Neural cell (in vitro differentiated cells): ENCODE measurements around the gene LACTBL1. TPM values are rescaled to one million over a fixed set of nuclear protein-coding genes. Genes with fewer than 3 reads are reported as not detected.

Source experiments
- H2AFZ ChIP-seq: fragments of 200-600, 300-800 bp; sonication (generic), shearing (Covaris generic); 2 replicates; pipeline ENCODE4 v1.6.0; 2014; ENCODE audit warnings: low read depth, mild to moderate bottlenecking, antibody characterized with exemption, low read length, moderate library complexity
- H3F3A ChIP-seq: fragments of 200-600 bp; shearing (Covaris generic); 2 replicates; pipeline ENCODE4 v1.6.1; 2016; ENCODE audit warnings: mild to moderate bottlenecking, moderate library complexity, mixed read lengths, antibody characterized with exemption, low read length; ENCODE audit not compliant: insufficient read depth, poor library complexity, severe bottlenecking
- H3K27ac ChIP-seq: fragments of 200-600, 300-800 bp; sonication (generic), shearing (Covaris generic); 2 replicates; pipeline ENCODE4 v1.5.1; 2014; ENCODE audit warnings: mild to moderate bottlenecking, low read length, moderate library complexity
- H3K27me3 ChIP-seq: fragments of 300-800, 200-600 bp; sonication (generic), shearing (Covaris generic); 2 replicates; pipeline ENCODE4 v1.6.0; 2014; ENCODE audit warnings: mild to moderate bottlenecking, low read depth, low read length, moderate library complexity; ENCODE audit not compliant: insufficient read depth
- H3K36me3 ChIP-seq: fragments of 300-800, 200-600 bp; sonication (generic), shearing (Covaris generic); 2 replicates; pipeline ENCODE4 v1.5.1; 2014; ENCODE audit warnings: mild to moderate bottlenecking, antibody characterized with exemption, low read length, moderate library complexity; ENCODE audit not compliant: insufficient read depth
- H3K4me2 ChIP-seq: fragments of 300-800, 200-600 bp; sonication (generic), shearing (Covaris generic); 2 replicates; pipeline ENCODE4 v1.6.0; 2014; ENCODE audit warnings: mild to moderate bottlenecking, low read length
- H3K4me3 ChIP-seq: fragments of 300-800, 200-600 bp; sonication (generic), shearing (Covaris generic); 2 replicates; pipeline ENCODE4 v1.5.1; 2014; ENCODE audit warnings: mild to moderate bottlenecking, low read length, moderate library complexity
- H3K79me2 ChIP-seq: fragments of 200-600 bp; shearing (Covaris generic); replicated peaks from 2 replicates; pipeline ENCODE4 v1.6.0; 2014; ENCODE audit warnings: mild to moderate bottlenecking, low read length, moderate library complexity; ENCODE audit not compliant: insufficient read depth
- H3K9ac ChIP-seq: fragments of 300-800, 200-600 bp; sonication (generic), shearing (Covaris generic); 2 replicates; pipeline ENCODE4 v1.6.1; 2016; ENCODE audit warnings: mild to moderate bottlenecking, low read length, mixed read lengths
- H3K9me2 ChIP-seq: fragments of 200-600 bp; shearing (Covaris generic); 2 replicates; pipeline ENCODE4 v1.6.1; 2016; ENCODE audit warnings: mild to moderate bottlenecking, low read length, mixed read lengths; ENCODE audit not compliant: insufficient read depth
- H3K9me3 ChIP-seq: fragments of 200-600, 300-800 bp; sonication (generic), shearing (Covaris generic); 2 replicates; pipeline ENCODE4 v1.6.1; 2016; ENCODE audit warnings: mild to moderate bottlenecking, mixed run types, low read length, moderate library complexity, mixed read lengths
- H4K20me1 ChIP-seq: fragments of 200-600 bp; shearing (Covaris generic); 2 replicates; pipeline ENCODE4 v1.6.1; 2016; ENCODE audit warnings: mild to moderate bottlenecking, mixed run types; ENCODE audit not compliant: insufficient read depth
- CTCF ChIP-seq: fragments of 450-650 bp; IDR thresholded peaks from 2 replicates; pipeline ENCODE4 v1.5.1; 2014; ENCODE audit warnings: antibody characterized with exemption, mild to moderate bottlenecking, moderate library complexity; ENCODE audit not compliant: poor library complexity, severe bottlenecking
- EP300 ChIP-seq: fragments of 450-650 bp; conservative IDR thresholded peaks from 2 replicates; pipeline ENCODE4 v1.6.1; 2014; ENCODE audit warnings: antibody characterized with exemption, mild to moderate bottlenecking, moderate library complexity; ENCODE audit not compliant: poor library complexity, severe bottlenecking
- EZH2 ChIP-seq: fragments of 200-600, 300-800 bp; shearing (Covaris generic), sonication (generic); IDR thresholded peaks from 2 replicates; pipeline ENCODE4 v1.6.1; 2014; ENCODE audit warnings: antibody characterized with exemption, low read length, borderline replicate concordance, mild to moderate bottlenecking; ENCODE audit not compliant: insufficient read depth, poor library complexity, severe bottlenecking
- MXI1 ChIP-seq: fragments of 450-650 bp; conservative IDR thresholded peaks from 2 replicates; pipeline ENCODE4 v1.6.1; 2014; ENCODE audit warnings: antibody characterized with exemption, mild to moderate bottlenecking; ENCODE audit not compliant: poor library complexity, severe bottlenecking
- POLR2AphosphoS5 ChIP-seq: IDR thresholded peaks from 2 replicates; pipeline ENCODE4 v1.6.1; 2012
- RAD21 ChIP-seq: fragments of 450-650 bp; conservative IDR thresholded peaks from 2 replicates; pipeline ENCODE4 v1.6.1; 2014; ENCODE audit warnings: antibody characterized with exemption, mild to moderate bottlenecking, moderate library complexity
- REST ChIP-seq: IDR thresholded peaks from 2 replicates; pipeline ENCODE4 v1.6.1; 2012; ENCODE audit warnings: borderline replicate concordance
- SMC3 ChIP-seq: fragments of 450-650 bp; conservative IDR thresholded peaks from 2 replicates; pipeline ENCODE4 v1.6.1; 2014; ENCODE audit warnings: antibody characterized with exemption, mild to moderate bottlenecking, moderate library complexity; ENCODE audit not compliant: poor library complexity
- TAF1 ChIP-seq: IDR thresholded peaks from 2 replicates; pipeline ENCODE4 v1.6.1; 2012; ENCODE audit warnings: low read depth
- polyA plus RNA-seq: library from polyadenylated mRNA; depleted of rRNA; stranded (reverse); fragments of >200 nt; gene quantifications from 2 replicates; pipeline ENCODE4 v1.2.3, GENCODE V29; 2014

Gene LACTBL1
- polyA plus RNA-seq, 1 donor from 2014 or later, result not detected

- no peak overlapping the region for H3K27ac ChIP-seq
Measured at GRCh38 chr1:22915231-22915630, 57.4 kb downstream of the LACTBL1 start.

GRCh38 chr1:22914633-22915217 is 57.9 kb downstream of the LACTBL1 start:
- H3K9ac ChIP-seq, result no peak overlapping the region
- peaks cover 17% of the 10 kb centered on the region for H3K36me3 ChIP-seq
- H2AFZ ChIP-seq, result no peak overlapping the region
- H3F3A ChIP-seq, result no peaks in the 10 kb centered on the region
- H3K79me2 ChIP-seq, result no peaks in the 10 kb centered on the region
- H3K9me3 ChIP-seq, result no peaks in the 10 kb centered on the region
- H3K9me2 ChIP-seq, result no peaks in the 10 kb centered on the region
- H3K27me3 ChIP-seq, result no peaks in the 10 kb centered on the region
- H3K4me2 ChIP-seq, result no peak overlapping the region
- H4K20me1 ChIP-seq, result no peaks in the 10 kb centered on the region
- TF ChIP-seq CTCF (no peak), MXI1 (no peak), POLR2AphosphoS5 (no peak)
- no peak overlapping the region for H3K27ac ChIP-seq
- H3K4me3 ChIP-seq, result no peak overlapping the region

More at GRCh38 chr1:22915231-22915630, 57.4 kb downstream of the LACTBL1 start:
- Histone ChIP-seq H2AFZ (no peak overlapping the region), H3F3A (no peaks in the 10 kb centered on the region), H3K9ac (no peak overlapping the region), H3K4me3 (no peak overlapping the region), H3K9me3 (no peaks in the 10 kb centered on the region), H3K36me3 (peaks cover 13% of the 10 kb centered on the region), H3K27me3 (no peaks in the 10 kb centered on the region), H3K79me2 (no peaks in the 10 kb centered on the region), H3K9me2 (no peaks in the 10 kb centered on the region), H4K20me1 (no peaks in the 10 kb centered on the region), H3K4me2 (no peak overlapping the region)
- TF ChIP-seq CTCF (no peak), SMC3 (no peak), POLR2AphosphoS5 (no peak), RAD21 (no peak), EZH2 (no peak), EP300 (no peak), REST (no peak), MXI1 (no peak), TAF1 (no peak)
